Effector memory CD4-positive, alpha-beta T cell (primary cell): ENCODE results near the gene CATSPERE.

Experiments
- DNase-seq, 3 donors: peaks; one replicate each; pipeline ENCODE4 v3.0.0-alpha.2; 2020
- H3K27ac ChIP-seq: 2 replicates; pipeline ENCODE4 v1.7.0; 2013; ENCODE audit warnings: mild to moderate bottlenecking, low read length, moderate library complexity; ENCODE audit not compliant: insufficient read depth, poor library complexity, severe bottlenecking
- H3K27me3 ChIP-seq: replicated peaks from 2 replicates; pipeline ENCODE4 v1.7.0; 2013; ENCODE audit warnings: mild to moderate bottlenecking, low read length; ENCODE audit not compliant: insufficient read depth, control insufficient read depth, poor library complexity, severe bottlenecking
- H3K36me3 ChIP-seq: 2 replicates; pipeline ENCODE4 v1.7.0; 2013; ENCODE audit warnings: mild to moderate bottlenecking, low read length, moderate library complexity; ENCODE audit not compliant: control insufficient read depth, insufficient read depth
- H3K4me1 ChIP-seq: 2 replicates; pipeline ENCODE4 v1.7.0; 2013; ENCODE audit warnings: low read length, mild to moderate bottlenecking; ENCODE audit not compliant: control insufficient read depth, insufficient read depth, poor library complexity, severe bottlenecking
- H3K4me3 ChIP-seq: 2 replicates; pipeline ENCODE4 v1.7.0; 2013; ENCODE audit warnings: low read length, low read depth, mild to moderate bottlenecking; ENCODE audit not compliant: insufficient read depth, poor library complexity, severe bottlenecking
- H3K9me3 ChIP-seq: 2 replicates; pipeline ENCODE4 v1.7.0; 2013; ENCODE audit warnings: mild to moderate bottlenecking, low read length, moderate library complexity; ENCODE audit not compliant: control insufficient read depth

Gene CATSPERE

GRCh38 chr1:244614113-244614836 lies 153.2 kb downstream of the CATSPERE start:
- H3K36me3 ChIP-seq: no peaks in the 10 kb centered on the region
- no peak overlapping the region for H3K4me3 ChIP-seq
- H3K27ac ChIP-seq: no peak overlapping the region
- H3K27me3 ChIP-seq: no peaks in the 10 kb centered on the region
- H3K9me3 ChIP-seq: no peaks in the 10 kb centered on the region
- no peaks in the 10 kb centered on the region for H3K4me1 ChIP-seq
- DNase-seq: no peak

DNA sequence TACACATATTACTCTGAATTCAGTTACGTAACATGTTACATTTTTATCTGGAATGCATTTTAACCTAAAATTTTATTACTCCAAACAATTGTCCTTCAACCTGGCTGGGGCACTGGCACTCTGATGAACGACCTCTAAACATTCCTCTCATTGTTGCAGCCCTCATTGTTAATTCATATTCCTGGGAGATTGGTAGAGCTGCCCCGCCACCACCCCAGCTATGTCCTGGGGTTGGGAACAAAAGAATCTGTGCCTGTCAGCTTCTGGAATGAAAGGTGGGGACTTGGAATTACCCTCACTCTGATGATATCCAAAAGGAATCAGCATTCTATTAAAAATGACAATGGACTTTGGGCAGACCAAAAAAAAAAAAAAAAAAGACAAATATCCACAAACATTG lies 153.8 kb downstream of the CATSPERE start:
- Histone ChIP-seq H3K9me3 (no peaks in the 10 kb centered on the region), H3K27ac (no peak overlapping the region), H3K4me1 (no peaks in the 10 kb centered on the region), H3K4me3 (no peak overlapping the region), H3K36me3 (no peaks in the 10 kb centered on the region), H3K27me3 (no peaks in the 10 kb centered on the region)
- no peak for DNase-seq

GRCh38 chr1:244615301-244615700 lies 154.2 kb downstream of the CATSPERE start:
- DNase-seq: no peak
- H3K9me3 ChIP-seq: no peaks in the 10 kb centered on the region
- H3K27me3 ChIP-seq: no peaks in the 10 kb centered on the region
- no peaks in the 10 kb centered on the region for H3K36me3 ChIP-seq
- H3K27ac ChIP-seq: no peak overlapping the region
- H3K4me3 ChIP-seq: no peak overlapping the region
- no peaks in the 10 kb centered on the region for H3K4me1 ChIP-seq

DNA sequence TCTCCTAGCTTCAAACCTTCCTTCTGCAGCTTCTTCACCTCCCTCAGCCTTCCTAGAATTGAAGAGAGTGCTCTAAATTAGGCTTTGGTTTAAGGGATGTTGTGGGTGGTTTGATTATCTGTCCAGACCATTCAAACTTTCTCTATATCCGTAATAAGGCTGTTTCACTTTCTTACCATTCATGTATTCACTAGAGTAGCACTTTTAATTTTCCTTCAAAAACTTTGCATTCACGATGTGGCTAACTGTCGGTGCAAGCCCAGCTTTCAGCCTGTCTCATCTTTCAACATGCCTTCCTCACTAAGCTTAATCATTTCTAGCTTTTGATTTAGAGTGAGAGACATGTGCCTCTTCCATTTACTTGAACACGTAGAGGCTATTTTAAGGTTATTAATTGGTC lies 165.6 kb downstream of the CATSPERE start:
- Histone ChIP-seq H3K36me3 (no peaks in the 10 kb centered on the region), H3K27me3 (no peaks in the 10 kb centered on the region), H3K9me3 (no peaks in the 10 kb centered on the region), H3K27ac (no peak overlapping the region), H3K4me3 (no peak overlapping the region), H3K4me1 (no peaks in the 10 kb centered on the region)
- DNase-seq: no peak

GRCh38 chr1:244628789-244629188 lies 167.7 kb downstream of the CATSPERE start:
- H3K27me3 ChIP-seq: no peaks in the 10 kb centered on the region
- H3K4me3 ChIP-seq: no peak overlapping the region
- H3K4me1 ChIP-seq: no peaks in the 10 kb centered on the region
- no peaks in the 10 kb centered on the region for H3K36me3 ChIP-seq
- H3K9me3 ChIP-seq: no peaks in the 10 kb centered on the region
- DNase-seq: no peak
- no peak overlapping the region for H3K27ac ChIP-seq

DNA sequence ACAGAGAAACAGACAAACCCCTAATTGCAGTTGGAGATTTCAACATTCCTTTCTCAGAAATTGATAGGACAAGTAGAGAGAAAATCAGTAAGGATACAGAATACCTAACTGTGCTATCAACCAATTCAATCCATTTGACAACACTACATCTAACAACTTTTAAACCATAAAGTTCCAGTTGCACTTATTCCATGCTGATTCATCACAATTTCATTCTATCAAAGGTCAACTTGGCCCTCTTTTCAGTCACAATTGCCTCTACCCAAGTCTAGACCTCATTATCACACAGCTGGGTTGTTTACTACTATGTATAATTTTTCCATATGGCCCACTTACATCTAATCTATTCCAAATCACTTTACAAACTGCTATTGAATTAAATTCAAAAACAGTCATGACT lies 172.1 kb downstream of the CATSPERE start:
- Histone ChIP-seq H3K4me1 (no peaks in the 10 kb centered on the region), H3K36me3 (no peaks in the 10 kb centered on the region), H3K27ac (no peak overlapping the region), H3K27me3 (no peaks in the 10 kb centered on the region), H3K9me3 (no peaks in the 10 kb centered on the region), H3K4me3 (no peak overlapping the region)
- no peak for DNase-seq

- no peak for DNase-seq
- H3K27me3 ChIP-seq: no peaks in the 10 kb centered on the region
- no peak overlapping the region for H3K4me3 ChIP-seq
- H3K36me3 ChIP-seq: no peaks in the 10 kb centered on the region
- H3K27ac ChIP-seq: no peak overlapping the region
- no peaks in the 10 kb centered on the region for H3K4me1 ChIP-seq
- H3K9me3 ChIP-seq: no peaks in the 10 kb centered on the region
Observed at GRCh38 chr1:244634546-244634945, 173.5 kb downstream of the CATSPERE start.

GRCh38 chr1:244636488-244637259 lies 175.6 kb downstream of the CATSPERE start:
- DNase-seq: no peak
- no peaks in the 10 kb centered on the region for H3K4me1 ChIP-seq
- H3K27me3 ChIP-seq: no peaks in the 10 kb centered on the region
- H3K27ac ChIP-seq: no peak overlapping the region
- H3K4me3 ChIP-seq: no peak overlapping the region
- H3K9me3 ChIP-seq: no peaks in the 10 kb centered on the region
- H3K36me3 ChIP-seq: no peaks in the 10 kb centered on the region

- DNase-seq: no peak
- no peak overlapping the region for H3K4me3 ChIP-seq
- no peak overlapping the region for H3K27ac ChIP-seq
- no peaks in the 10 kb centered on the region for H3K4me1 ChIP-seq
- no peaks in the 10 kb centered on the region for H3K27me3 ChIP-seq
- H3K36me3 ChIP-seq: no peaks in the 10 kb centered on the region
- no peaks in the 10 kb centered on the region for H3K9me3 ChIP-seq
Observed at GRCh38 chr1:244639561-244639960, 178.5 kb downstream of the CATSPERE start.

DNA sequence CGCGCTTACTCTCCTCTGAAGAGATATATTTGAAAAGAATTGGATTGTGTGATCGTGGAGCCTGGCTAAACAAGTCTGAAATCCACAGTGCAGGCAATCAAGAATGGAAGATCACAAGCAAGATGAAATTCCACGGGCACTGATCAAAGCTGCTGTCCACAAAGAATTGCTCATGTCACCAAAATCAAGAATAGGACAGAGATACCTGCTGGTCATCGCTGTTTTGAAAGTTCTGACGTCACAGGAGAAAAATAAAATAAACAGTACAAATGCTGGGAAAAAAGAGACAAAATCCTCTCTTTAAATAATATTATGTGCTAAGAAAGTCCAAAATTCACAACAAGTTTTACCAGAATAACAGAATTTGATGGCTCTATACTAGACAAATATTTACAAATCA lies 179.8 kb downstream of the CATSPERE start:
- no peak overlapping the region for H3K27ac ChIP-seq
- DNase-seq: no peak
- no peak overlapping the region for H3K4me3 ChIP-seq
- no peaks in the 10 kb centered on the region for H3K36me3 ChIP-seq
- H3K4me1 ChIP-seq: no peaks in the 10 kb centered on the region
- no peaks in the 10 kb centered on the region for H3K9me3 ChIP-seq
- H3K27me3 ChIP-seq: no peaks in the 10 kb centered on the region
